ENCODE measurements around the gene TMEM121B. TPM values are rescaled to one million over a fixed set of nuclear protein-coding genes. Genes with fewer than 3 reads are reported as not detected.

The TMEM121B gene
- total and polyA plus RNA-seq, 2 donors (not counting 1 experiment from before 2014, with no cell fraction given), result 0.12 TPM; not detected in 1

DNA sequence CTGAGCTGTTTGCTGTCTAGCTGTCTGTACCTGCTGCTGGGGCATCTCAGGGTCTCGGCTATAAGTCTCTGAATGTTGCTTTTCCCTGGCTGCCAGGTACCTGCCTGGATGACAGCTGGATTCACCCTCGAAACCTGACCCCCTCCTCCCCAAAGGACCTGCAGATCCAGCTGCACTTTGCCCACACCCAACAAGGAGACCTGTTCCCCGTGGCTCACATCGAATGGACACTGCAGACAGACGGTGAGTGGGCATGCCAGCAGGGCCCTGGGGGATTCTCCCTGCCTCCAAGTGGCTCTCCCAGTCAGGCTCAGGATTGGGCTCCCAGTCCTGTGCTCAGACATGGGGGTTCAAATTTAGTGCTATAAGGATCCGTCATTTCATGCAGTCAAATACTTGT is 23.5 kb downstream of the TMEM121B start:
- DNase-seq (no peak), ATAC-seq (ENCODE audit: low read depth) (no peak)
- H3K79me2 ChIP-seq (ENCODE audit: control insufficient read depth, insufficient read depth, low read length), result peaks cover 33% of the 10 kb centered on the region
- no peak for TF ChIP-seq EZH2 (IDR thresholded peaks at IDR 0.05; ENCODE audit: borderline replicate concordance, insufficient read depth, low read depth, low read length, poor library complexity, severe bottlenecking)
- TF ChIP-seq, protein P1, sequence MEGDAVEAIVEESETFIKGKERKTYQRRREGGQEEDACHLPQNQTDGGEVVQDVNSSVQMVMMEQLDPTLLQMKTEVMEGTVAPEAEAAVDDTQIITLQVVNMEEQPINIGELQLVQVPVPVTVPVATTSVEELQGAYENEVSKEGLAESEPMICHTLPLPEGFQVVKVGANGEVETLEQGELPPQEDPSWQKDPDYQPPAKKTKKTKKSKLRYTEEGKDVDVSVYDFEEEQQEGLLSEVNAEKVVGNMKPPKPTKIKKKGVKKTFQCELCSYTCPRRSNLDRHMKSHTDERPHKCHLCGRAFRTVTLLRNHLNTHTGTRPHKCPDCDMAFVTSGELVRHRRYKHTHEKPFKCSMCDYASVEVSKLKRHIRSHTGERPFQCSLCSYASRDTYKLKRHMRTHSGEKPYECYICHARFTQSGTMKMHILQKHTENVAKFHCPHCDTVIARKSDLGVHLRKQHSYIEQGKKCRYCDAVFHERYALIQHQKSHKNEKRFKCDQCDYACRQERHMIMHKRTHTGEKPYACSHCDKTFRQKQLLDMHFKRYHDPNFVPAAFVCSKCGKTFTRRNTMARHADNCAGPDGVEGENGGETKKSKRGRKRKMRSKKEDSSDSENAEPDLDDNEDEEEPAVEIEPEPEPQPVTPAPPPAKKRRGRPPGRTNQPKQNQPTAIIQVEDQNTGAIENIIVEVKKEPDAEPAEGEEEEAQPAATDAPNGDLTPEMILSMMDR (IDR thresholded peaks at IDR 0.05), result no peak
- H3K9me3 ChIP-seq (ENCODE audit: control extremely low read depth in 1 of 3, control insufficient read depth in 2 of 3, insufficient read depth in 1 of 3, low read length in 2 of 3), result no peaks in the 10 kb centered on the region
- Mint-ChIP-seq H3K27me3 (no peaks in the 10 kb centered on the region), H3K4me3 (no peak overlapping the region), H3K9me3 (ENCODE audit: insufficient read depth) (no peaks in the 10 kb centered on the region), H3K4me1 (peaks cover 25% of the 10 kb centered on the region), H3K27ac (no peak overlapping the region)
- no peak overlapping the region for H2AFZ ChIP-seq (ENCODE audit: insufficient read depth, low read depth, low read length, poor library complexity, severe bottlenecking)
- H3K4me1 ChIP-seq (ENCODE audit: control insufficient read depth in 2 of 2, insufficient read depth in 2 of 2, low read length in 2 of 2), result peaks cover 23 to 26% of the 10 kb centered on the region in 2 donors
- peaks cover 32% of the 10 kb centered on the region for H4K20me1 ChIP-seq (ENCODE audit: control insufficient read depth, insufficient read depth, low read length, poor library complexity, severe bottlenecking)
- no peak overlapping the region for H3K9ac ChIP-seq (ENCODE audit: low read length)
- H3K4me2 ChIP-seq (replicated peaks; ENCODE audit: low read depth, low read length, poor library complexity, severe bottlenecking), result peak overlapping the region; percentile 42
- WGBS (ENCODE audit: insufficient coverage), result 98% methylated on average over 5 of the region's 6 CpGs
- H3K4me3 ChIP-seq (ENCODE audit: control extremely low read depth in 1 of 5, extremely low read depth in 1 of 5, insufficient read depth in 1 of 5, low read depth in 2 of 5, low read length in 4 of 5), result no peak overlapping the region
- intact Hi-C loops (cut with micrococcal nuclease), result no loop called here
- no peak overlapping the region for H3K27ac ChIP-seq (ENCODE audit: low read length in 2 of 2)
- no peaks in the 10 kb centered on the region for H3K27me3 ChIP-seq (replicated peaks in 1 of 4; ENCODE audit: control extremely low read depth in 1 of 4, control insufficient read depth in 3 of 4, insufficient read depth in 4 of 4, low read length in 3 of 4)
- H3K36me3 ChIP-seq (replicated peaks in 1 of 2; ENCODE audit: control extremely low read depth in 1 of 2, control insufficient read depth in 1 of 2, extremely low read depth in 1 of 2, insufficient read depth in 2 of 2, low read length in 1 of 2), result peaks cover 1 to 40% of the 10 kb centered on the region in 2 experiments
- CTCF ChIA-PET, result no interaction called here
- POLR2A ChIA-PET, result no interaction called here

GRCh38 chr22:17097062-17097461 is 24.1 kb downstream of the TMEM121B start:
- ATAC-seq (ENCODE audit: low read depth), result no peak
- Histone ChIP-seq H3K79me2 (ENCODE audit: control insufficient read depth, insufficient read depth, low read length) (peaks cover 39% of the 10 kb centered on the region), H2AFZ (ENCODE audit: insufficient read depth, low read depth, low read length, poor library complexity, severe bottlenecking) (no peak overlapping the region), H3K9ac (ENCODE audit: low read length) (no peak overlapping the region), H3K4me2 (replicated peaks; ENCODE audit: low read depth, low read length, poor library complexity, severe bottlenecking) (peak overlapping the region; percentile 8), H4K20me1 (ENCODE audit: control insufficient read depth, insufficient read depth, low read length, poor library complexity, severe bottlenecking) (peaks cover 35% of the 10 kb centered on the region), H3K9me3 (ENCODE audit: control extremely low read depth in 1 of 3, control insufficient read depth in 2 of 3, insufficient read depth in 1 of 3, low read length in 2 of 3) (no peaks in the 10 kb centered on the region), H3K4me1 (ENCODE audit: control insufficient read depth in 2 of 2, insufficient read depth in 2 of 2, low read length in 2 of 2) (peaks cover 23 to 26% of the 10 kb centered on the region in 2 donors), H3K36me3 (replicated peaks in 1 of 2; ENCODE audit: control extremely low read depth in 1 of 2, control insufficient read depth in 1 of 2, extremely low read depth in 1 of 2, insufficient read depth in 2 of 2, low read length in 1 of 2) (peaks cover under 1 to 34% of the 10 kb centered on the region in 2 experiments), H3K27ac (ENCODE audit: low read length in 2 of 2) (no peak overlapping the region), H3K4me3 (ENCODE audit: control extremely low read depth in 1 of 5, extremely low read depth in 1 of 5, insufficient read depth in 1 of 5, low read depth in 2 of 5, low read length in 4 of 5) (no peak overlapping the region), H3K27me3 (replicated peaks in 1 of 4; ENCODE audit: control extremely low read depth in 1 of 4, control insufficient read depth in 3 of 4, insufficient read depth in 4 of 4, low read length in 3 of 4) (no peaks in the 10 kb centered on the region)
- H3K27me3 Mint-ChIP-seq, result no peaks in the 10 kb centered on the region
- no peak overlapping the region for H3K4me3 Mint-ChIP-seq
- peaks cover 25% of the 10 kb centered on the region for H3K4me1 Mint-ChIP-seq
- TF ChIP-seq EZH2 (IDR thresholded peaks at IDR 0.05; ENCODE audit: borderline replicate concordance, insufficient read depth, low read depth, low read length, poor library complexity, severe bottlenecking), result no peak
- TF ChIP-seq, protein P1 (IDR thresholded peaks at IDR 0.05), result no peak
- H3K9me3 Mint-ChIP-seq (ENCODE audit: insufficient read depth), result no peaks in the 10 kb centered on the region
- WGBS (ENCODE audit: insufficient coverage), result 34% methylated on average over 3 of the region's 6 CpGs
- intact Hi-C loops (cut with micrococcal nuclease), result no loop called here
- ChIA-PET CTCF (no interaction called here), POLR2A (interaction anchor here (0.7 kb wide), 2 partner anchors 13 to 62 kb away, joined by 3 to 5 read pairs; no protein-coding TSS in a partner anchor)
- no peak overlapping the region for H3K27ac Mint-ChIP-seq
- DNase-seq, result no peak
